Head of caudate nucleus (tissue), 42 donors: ENCODE results near the gene MYOF.
A peak's percentile ranks its signal among the peaks of the same experiment; 100 is the strongest.
"Not testable (repeated sequence)": the region's sequence is repeated elsewhere in the genome, so short reads cannot be mapped to it uniquely, and the experiment has no call there.

Experiments
- DNase-seq, 42 donors: peaks; one replicate each; pipeline versions ENCODE4 v3.0.0 to v3.0.0-alpha.2; 2020 to 2021; ENCODE audit warnings: mixed read lengths in 7 of 42
- intact Hi-C: fragments of 100-400 bp; cut with DNase I; formaldehyde crosslinking; loops from one replicate; pipeline ENCODE4 v1.15.0; 2022

Gene MYOF

DNA sequence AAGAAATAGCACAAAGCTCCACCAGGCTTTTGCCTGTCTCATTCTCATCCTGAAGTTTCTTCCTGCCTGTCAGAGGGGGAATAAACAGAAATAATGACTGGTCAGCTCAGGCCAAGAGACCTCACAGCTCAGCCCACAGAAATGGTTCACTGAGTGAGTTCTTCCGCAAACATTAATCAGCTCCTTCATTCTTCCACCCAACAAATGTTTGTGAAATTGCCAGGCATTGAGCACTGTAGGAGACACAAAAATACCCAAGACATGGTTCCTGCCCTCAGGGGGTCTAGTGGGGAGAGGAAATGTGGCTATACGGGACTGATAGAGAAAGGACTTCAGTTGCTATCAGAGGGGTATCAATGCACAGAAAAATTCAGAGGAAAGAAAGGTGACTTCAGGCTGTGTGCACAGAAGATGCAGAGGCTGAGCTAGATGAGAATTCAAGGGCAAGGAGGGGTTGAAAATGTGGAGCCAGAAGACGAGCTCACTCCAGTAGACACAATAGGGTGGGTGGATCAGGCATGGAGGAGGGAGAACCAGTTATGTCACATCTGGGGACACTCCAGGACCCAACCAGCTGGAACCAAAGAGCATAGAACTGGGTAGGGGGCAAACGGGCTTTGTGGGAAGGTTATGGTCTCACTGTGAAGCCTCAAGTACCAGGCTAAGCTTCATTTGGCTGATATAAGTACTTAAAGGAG, 20.9 kb downstream of the MYOF start:
- intact Hi-C loops, result no loop called here
- no peak for DNase-seq

DNA sequence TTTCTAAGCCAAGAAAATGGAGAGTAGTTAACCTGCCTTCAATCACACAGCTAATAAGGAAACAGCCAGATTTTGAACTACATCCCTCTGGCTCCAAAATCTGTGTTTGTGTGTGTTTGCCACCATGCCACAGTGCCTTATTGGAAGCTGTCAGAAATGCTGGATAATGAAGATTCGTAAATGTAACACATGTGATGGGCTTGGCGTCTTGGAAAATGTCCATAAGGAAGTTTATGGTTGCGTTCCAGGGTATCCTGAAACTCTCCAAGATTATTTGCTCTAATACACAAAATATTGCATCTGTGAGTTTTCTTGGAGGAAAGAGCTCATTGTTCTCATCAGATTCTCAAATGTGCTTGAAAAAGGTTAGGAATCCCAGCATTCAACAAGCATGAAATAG, 22.7 kb downstream of the MYOF start:
- intact Hi-C loops, result no loop called here
- DNase-seq, result no peak

DNA sequence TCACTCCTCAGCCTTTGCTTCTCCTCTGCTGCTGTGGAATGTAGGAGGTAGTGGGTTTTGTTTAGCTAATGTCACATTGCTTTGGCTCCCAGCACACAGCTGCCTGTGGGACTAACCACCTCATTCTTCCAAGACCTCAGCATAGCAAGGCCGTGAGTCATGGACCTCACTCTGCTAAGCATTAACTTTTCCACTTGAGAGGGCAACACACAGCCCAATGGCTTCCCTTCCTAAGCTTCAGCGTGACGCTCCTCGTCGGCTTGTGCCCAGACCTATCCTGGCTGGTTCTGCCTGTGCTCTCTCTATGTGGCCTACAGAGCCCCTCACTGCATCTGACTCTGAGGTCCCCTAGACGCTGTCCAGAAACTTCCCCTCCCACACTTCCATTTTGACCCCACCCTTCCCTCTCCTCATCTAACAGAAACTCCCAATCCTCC, 23.3 kb downstream of the MYOF start:
- no peak for DNase-seq
- intact Hi-C loops, result no loop called here

DNA sequence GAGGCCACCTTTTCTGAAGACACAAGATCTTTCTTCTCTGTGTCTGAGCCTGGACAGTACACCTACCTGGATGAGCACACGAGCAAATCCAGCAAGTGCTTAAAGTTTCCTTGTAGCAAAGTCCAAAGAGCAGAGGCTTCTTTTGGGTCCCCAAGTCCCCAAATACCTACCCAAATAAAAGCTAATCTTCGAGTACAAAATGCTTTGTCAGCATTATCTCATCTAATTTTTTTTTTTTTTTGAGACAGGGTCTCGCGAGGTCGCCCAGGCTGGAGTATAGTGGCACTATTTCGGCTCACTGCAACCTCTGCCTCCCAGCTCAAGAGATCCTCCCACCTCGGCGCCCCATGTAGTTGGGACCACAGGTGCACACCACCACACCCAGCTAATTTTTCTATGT, 24.6 kb downstream of the MYOF start:
- no peak for DNase-seq
- intact Hi-C loops, result no loop called here

DNA sequence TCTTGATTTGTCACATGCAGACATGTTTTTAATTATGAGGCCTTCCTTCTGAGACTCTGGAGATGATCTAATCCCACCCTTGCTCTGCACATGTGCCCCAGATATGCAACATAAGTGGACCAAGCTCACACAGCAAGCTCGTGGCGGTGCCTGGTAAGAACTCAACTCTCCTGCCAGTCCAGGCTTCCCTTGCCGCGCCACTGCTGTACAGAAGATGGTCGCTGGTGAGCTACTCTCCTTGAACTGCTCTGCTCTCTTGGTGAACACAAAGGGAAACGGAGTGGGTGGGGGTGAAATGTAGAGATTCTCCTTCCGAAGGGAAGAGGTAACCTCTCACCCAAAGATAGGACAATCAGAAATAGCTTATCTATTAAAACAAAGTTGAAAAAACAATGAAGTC, 25.7 kb downstream of the MYOF start:
- DNase-seq, result no peak
- intact Hi-C loops, result no loop called here

DNA sequence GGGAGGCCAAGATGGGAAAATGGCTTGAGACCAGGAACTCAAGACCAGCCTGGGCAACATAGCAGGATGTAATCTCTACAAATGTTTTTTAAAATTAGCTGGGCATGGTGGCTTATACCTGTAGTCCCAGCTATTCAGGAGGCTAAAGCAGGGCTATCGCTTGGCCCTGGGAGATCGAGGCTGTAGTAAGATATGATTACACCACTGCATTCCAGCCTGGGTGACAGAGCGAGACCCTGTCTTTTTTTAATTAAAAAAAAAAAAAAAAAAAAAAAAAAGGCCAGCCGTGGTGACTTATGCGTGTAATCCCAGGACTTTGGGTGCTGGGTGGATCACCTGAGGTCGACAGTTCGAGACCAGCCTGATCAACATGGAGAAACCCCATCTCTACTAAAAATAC, 27.4 kb downstream of the MYOF start:
- intact Hi-C loops, result no loop called here
- DNase-seq, result no peak

DNA sequence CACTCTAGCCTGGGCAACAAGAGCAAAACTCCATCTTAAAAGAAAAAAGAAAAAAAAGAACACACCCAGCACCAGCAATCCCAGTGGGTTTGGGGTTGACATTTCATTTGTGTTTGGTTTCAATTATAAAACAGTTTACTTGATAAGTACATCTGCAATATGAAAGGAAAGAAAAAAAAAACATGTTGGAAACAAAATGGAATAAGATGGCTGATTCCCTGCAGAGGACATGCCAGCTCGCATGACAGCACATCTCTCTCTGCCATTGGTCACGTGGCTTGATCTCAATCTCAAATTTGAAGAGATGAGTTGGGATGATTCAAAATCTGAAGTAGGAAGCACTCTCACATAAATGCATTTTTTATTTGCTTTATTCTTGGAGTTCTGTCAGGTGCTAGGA, 28.0 kb downstream of the MYOF start:
- intact Hi-C loops, result no loop called here
- DNase-seq, result no peak

DNA sequence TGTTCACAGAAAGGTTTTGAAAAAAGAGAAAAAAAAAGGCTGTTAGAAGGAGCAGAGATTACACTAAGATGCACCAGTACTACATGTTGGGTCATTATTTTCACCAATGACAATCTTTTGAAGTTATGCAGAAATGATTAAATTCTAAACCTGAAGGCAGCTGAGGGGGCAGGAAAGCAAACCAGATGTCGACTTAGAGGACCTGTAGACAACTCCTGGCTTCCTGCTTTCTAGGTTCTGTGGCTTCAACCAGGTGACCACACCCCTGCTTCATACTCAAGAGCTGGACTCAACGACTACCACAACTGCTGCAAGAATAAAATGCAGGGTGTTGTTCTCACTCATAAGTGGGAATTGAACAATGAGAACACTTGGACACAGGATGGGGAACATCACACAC, 30.0 kb downstream of the MYOF start:
- intact Hi-C loops, result no loop called here
- DNase-seq, result no peak

DNA sequence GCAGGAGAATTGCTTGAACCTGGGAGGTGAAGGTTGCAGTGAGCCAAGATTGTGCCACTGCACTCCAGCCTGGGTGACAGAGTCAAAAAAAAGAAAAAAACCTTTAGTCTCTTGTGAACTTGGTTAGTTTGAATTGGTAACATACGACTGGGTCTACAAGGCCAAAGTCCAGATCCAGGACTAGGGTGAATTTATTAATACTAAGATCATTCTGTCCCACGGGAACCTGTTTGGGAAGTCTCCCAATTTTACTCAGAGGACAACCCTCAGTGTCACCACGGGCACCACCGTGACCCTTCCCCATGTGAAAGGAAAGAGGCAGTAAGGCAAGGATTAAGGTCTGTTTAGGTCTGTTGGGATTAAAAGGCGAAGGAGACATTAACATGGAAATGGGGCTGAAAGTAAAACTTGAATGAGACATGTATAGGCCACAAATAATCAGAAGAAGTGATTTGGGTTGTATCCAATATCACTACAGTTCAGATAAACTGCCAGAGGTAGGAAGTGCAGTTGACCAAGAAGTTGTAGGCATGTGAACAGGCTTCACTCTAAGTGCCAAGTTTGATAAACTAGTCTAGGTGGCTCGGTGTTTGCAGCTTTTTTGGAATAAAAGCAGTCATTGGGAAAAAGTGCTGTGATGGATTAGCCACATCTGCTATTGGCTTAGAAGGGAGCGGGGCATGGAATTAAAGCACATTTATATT, 30.7 kb downstream of the MYOF start:
- DNase-seq, result no peak
- intact Hi-C loops, result no loop called here

DNA sequence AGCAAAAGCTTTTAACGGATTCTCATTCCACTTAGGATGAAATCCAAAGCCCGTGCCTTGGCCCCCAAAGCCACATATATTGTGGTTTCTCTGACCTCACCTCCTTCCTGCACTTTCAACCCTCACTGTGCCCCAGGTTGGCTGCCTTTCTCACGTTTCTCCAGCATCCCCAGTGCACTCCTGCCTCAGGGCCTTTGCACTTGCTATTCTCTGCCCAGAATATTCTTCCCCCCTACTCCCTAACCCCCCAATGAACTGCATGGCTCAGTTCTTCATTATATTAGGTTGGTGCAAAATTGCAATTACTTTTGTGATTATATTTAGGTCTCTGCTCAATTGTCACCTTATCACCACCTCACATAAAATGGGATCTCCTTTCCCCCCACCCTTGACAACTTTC, 34.2 kb downstream of the MYOF start:
- DNase-seq, result no peak
- intact Hi-C loops, result no loop called here

DNA sequence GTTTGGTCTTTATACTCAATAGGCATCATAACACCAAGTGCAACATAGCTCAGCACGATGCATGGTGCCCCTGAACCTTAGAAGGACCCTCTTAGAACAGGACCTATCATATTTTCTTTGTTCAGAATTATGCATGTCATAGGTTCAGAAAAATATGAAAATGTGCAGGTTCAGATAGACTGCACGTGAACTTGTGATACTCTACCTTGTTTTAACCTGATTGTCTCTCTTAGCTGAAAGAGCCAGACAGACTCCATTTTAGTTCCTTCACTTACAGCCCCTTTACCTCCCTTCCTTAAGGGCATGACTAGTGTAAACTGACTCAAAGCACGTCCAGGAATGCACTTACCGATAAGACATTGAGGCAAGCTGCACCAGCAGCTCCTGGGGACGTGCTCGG, 35.1 kb downstream of the MYOF start:
- DNase-seq, result no peak
- intact Hi-C loops, result no loop called here

DNA sequence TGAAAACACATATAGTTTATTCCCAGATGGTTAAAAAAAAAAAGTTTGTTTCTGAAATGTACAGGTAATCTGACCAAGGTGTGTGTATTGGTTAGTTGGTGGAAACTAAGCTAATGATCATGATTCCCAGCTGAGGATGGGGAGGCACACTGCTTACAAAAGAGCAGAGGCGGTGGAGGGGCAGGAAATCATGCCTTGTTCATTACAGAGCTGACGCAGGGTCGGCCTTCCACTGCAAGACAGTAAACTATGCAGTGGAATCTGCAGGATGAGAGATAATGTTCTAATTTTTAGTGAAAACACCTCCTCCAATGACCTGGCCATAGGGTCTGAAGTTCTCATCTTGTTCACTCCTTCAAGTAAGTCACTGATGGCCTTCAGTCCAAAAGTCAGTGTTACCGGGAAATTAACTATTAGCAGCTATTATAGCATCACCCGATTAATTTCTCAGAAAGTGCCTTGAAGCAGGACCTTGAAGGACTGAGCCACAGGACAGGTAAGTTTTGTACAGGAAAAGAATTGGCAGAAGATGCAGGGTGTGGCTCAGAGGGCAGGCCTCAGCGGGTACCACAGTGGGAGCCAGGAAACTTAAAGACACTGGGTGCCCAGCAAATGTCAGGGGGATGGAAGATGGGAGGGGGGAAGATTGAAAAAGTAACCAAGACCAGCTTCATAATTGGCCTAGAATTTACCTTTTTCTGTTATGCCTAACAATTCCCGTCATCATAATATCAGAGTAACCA, 36.0 kb downstream of the MYOF start:
- DNase-seq, result no peak
- intact Hi-C loops, result no loop called here

DNA sequence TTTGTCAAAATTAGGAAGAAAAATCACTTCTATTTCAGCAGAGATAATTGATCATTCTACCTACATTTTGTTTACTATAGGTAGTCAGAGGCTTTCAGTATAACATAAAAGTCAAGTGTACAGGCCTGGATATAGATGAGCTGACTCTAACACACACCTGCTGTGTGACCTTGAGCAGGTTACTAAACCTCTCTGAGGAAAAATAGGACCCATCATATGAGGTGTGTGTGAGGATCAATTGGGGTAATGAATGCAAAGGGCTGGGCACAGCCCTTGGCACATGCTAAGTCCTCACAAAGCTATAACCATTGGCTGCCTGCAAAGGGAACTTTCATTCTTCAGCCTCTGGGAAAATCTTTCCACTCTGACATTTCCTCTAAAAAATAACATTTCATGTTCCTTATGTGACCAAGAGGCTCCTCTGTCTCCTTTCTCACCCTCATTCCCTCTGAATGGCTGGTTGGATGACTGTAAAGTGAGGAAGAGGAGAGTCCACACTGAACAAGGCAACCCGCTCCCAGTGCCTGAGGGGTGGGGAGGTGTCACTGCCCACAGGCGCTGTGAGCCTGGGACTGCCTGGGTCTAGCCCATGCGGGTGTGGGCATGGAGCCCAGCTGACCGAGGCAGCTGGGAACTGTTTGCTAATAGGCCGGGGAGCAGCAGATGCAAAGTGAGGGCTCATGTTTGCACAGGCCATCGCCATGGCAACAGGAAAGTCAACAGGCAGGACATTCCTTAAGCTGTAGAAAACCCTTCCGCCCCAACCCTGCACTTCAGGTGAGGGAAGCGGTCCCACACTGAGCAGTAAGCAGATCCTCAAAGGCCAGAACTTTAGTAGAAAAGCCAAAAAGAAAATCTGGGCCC, 36.8 kb downstream of the MYOF start:
- peak in 36 of 42 donors; percentile 11 to 80 (median 50) for DNase-seq
- intact Hi-C loops, result no loop called here

DNA sequence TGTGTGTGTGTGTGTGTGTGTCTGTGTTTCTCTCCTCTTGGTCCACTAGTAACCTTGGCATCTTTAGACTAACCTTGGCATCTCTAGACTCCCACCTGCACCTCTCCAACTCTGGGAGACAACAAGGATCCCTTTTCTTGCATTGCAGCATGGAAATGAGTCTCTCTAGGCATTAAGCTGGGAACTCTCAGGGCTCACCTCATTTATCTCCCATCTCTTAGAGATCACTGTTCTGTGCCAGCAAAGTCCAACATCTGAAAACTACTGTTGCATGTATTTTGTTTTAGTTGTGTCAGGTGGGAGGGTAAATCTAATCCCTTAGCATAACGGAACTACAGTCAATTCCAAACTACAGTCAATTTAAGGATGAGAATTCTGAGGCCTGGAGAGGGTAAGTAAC, 38.7 kb downstream of the MYOF start:
- DNase-seq, result no peak
- intact Hi-C loops, result no loop called here

DNA sequence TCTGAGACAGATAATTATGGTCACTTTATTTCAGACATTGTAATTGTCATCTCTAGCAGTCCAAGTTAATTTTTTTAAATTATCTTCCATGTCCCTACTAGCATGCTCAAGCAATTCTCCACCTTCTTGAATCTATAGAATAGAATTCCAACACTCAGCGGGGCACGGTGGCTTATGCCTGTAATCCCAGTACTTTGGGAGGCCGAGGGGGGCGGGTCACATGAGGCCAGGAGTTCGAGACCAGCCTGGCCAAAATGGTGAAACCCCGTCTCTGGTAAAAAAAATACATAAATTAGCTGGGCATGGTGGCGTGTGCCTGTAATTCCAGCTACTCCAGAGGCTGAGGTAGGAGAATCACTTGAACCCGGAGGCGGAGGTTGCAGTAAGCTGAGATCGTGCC, 39.4 kb downstream of the MYOF start:
- DNase-seq, intact Hi-C loops: not testable (repeated sequence)

DNA sequence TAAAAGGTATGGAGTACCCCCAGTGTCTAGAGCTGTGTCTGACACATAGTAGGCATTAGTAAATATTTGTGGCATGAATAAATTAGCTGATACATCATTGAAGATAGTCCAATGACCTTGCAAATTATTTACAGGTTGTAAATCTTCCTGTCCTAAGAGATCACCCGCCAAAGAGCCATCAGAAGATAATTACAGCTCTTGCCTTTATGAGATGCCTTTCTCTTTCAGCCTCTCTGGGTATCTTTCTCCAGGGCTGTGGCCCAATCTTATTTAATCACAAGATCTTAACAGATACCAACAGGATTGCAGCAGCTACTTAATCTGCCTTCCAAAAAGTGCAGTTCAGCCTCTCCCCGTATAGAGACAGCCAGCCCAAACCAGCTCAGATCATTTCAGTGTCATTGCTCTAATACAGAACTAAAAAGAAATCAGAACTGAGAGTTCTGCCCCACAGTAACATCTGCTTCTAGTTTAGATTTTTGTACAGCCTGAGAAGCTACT, 41.5 kb downstream of the MYOF start:
- DNase-seq, result no peak
- intact Hi-C loops, result no loop called here

DNA sequence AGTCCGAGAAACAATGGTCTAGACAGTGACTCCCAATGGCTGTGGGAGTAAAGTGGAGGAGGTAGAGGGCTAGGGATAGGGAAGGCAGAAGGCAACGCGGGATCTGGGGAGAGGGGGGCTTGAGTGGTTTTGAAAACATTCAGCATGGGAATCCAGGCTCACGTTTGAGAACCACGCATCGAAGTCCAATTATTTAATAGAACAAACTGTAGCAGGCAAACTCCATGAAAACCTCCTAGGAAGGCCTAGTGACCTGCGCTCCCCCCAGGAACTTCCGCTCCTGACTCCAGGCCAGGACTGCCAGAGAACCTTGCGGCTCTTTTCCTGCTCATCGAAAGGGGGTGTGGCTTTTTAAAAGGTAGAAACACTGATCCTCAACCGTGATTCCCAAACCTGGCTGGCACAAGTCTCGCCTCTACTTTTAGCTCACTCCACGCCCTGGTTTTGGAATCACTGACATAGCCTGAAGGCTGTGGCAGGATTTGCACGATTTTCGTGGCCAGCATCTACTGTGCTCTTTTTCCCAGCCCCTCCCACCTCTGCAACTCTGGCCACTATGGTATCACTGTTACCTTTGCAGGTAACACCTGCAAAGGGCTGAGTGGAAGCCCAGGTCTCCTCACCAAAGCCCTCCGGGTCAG, 43.4 kb downstream of the MYOF start:
- intact Hi-C loops, result no loop called here
- no peak for DNase-seq

DNA sequence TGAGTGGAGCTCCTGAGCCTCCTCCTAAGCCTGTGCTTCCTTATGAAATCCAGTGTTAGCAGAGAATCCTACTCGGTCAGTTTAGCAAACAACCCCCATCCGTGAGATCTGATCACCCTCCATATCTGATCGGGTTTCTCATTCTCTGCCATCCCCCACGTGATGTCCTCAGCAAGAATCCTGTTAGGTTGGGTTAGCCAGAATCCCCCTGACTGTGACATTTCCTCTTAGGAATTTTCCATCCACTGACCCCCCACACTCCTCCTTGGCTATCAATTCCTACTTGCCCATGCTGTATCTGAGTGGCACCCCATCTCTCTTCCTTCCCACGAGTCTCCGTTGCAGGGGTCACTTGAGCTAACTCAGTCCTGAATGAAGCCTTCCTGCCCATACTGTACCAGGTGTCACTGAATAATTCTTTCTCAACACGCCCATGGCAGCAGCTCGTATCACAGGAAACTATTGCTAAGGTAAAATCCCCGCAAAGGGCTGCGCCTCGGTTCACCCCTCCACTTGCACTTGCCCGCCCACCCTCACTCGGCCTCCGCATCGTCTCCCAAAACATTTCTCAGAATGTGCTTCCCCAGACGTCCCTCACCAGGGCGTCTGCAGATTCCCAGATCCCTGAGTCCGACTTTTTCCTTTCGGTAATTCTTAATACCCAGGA, 44.1 kb downstream of the MYOF start:
- intact Hi-C loops, result no loop called here
- peak in 29 of 42 donors; percentile 15 to 73 (median 38) for DNase-seq
